GM21786 (cell line): ENCODE data around the gene ITGBL1.

Experiments
- ATAC-seq: cut with Tn5 transposase; IDR thresholded peaks from one replicate; pipeline ENCODE4 v1.9.1; 2021; ENCODE audit not compliant: unreplicated experiment

ITGBL1 gene

DNA sequence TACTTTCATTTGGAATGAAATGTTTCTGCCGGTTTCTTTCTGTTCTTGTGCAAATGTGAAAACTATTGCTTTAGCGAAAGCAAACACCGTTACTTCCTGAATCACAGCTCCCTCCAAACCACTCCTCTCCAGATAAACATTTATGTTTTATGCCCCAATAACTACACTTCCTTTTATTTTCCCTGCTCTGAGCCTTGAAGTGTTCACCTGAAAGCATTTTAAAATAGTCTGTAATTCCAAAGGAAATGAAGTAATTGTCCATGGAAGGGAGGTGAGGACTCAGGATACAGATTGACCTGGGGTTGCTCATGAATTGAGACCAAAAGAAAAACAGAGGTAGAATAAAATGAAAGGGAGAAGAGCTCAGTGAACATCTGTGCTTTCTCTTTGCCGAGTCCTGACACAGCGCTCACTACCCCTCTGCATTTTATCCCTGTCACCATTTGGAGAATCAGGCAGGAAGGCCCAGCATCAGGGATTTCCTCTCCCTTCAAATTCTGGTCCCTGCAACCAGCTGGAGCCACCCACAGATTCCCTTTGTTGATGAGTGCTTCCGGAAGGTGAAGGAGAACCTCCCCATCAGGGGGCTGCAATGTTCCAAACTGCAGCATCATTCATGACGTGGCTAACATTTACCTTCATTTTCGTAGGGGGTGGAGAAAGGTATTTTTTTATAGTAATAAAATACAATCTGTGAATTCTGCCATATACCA, 171.9 kb downstream of the ITGBL1 start:
- no peak for ATAC-seq

DNA sequence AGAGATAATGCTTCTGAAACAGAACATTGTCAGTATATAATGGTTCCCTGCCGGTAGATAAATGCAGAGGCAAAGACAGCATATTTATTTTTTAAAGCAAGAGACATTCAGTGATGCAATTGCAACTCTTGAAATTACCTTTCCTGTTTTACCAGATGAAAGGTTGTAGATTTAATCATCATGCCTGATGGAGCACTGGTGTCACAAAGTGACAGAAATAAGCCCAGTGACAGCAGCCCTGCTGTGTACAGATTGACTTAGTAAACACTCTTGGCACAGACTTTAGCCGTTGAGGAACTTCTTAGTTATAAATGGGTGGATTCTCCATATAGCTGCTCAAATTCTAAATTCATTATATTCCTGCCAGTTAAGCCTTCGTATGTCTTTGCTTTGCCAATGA, 172.5 kb downstream of the ITGBL1 start:
- no peak for ATAC-seq

DNA sequence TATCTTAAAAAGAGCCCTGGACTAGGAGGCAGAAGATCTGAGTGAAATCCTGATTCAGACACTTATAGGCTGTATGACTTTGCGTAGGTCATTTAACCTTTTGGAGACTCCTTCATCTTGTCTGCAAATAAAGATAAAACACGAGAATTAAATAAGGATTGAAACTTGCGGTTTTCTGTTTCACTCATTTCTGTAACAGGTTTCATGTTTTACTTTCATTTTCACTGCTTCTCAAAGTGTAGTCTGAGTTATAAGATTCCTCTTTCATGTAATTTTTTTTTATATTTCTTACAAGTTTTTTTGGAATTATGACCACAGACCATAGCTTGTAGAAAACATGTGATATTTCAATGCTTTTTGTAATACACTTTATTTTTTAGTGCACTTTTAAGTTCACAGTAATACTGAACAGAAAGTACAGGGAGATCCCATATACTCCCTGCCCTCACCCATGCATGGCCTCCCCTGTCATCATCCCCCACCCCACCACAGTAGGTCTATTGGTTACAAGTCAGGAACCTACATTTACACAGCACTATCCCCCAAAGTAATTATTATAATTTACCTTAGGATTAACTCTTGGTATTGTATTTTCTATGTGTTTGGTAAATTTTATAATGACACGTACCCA, 174.6 kb downstream of the ITGBL1 start:
- ATAC-seq = peak; percentile 92

DNA sequence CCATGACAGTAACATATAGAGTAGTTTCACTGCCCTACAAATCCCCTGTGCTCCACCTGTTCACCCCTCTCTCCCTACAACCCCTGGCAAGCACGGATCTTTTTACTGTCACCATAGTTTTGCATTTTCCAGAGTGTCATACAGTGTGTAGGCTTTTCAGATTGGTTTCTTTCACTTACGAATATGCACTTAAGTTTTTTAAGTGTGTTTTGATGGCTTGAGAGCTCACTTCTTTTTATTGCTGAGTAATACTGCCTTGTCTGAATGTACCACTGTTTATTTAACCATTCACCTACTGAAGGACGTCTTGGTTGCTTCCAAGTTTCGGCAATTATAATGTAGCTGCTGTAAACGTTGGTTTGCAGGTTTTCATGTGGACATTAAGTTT, 175.1 kb downstream of the ITGBL1 start:
- peak; percentile 23 for ATAC-seq

DNA sequence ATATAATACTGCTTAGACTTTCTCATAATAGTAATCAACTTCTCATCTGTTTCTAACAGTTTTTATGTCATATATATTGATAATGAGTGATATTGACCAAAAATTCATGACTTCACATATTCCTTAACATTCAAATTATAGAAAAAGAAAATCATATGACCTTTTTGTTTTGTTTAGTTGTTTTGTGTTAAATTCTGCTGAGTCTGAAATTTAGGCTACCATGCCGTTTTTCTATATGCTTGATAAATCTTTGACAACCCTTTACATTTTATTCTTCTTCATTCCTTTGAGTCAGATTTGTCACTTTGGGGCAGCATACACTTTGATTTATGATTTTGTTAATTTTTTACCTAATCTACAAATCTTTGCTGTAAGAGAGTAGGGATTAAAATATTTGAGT, 176.4 kb downstream of the ITGBL1 start:
- ATAC-seq = no peak

DNA sequence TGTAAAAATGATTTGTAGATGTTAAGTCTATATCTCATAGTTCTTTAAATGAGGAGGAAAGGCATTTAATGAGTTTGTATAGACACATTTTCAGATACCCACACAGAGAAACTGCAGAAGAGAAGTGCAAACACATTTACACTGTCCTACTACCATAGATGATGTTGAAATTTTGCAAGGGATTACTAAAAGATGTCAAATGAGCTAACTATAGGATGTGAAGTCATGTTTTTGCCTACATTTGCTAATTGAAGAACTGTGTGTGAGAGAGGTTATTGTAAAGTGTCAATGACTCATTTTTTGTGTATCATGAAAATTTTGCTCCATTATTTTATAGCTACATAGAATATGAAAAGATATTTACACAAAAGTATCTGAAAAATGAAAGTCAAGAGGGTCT, 178.9 kb downstream of the ITGBL1 start:
- ATAC-seq = no peak

DNA sequence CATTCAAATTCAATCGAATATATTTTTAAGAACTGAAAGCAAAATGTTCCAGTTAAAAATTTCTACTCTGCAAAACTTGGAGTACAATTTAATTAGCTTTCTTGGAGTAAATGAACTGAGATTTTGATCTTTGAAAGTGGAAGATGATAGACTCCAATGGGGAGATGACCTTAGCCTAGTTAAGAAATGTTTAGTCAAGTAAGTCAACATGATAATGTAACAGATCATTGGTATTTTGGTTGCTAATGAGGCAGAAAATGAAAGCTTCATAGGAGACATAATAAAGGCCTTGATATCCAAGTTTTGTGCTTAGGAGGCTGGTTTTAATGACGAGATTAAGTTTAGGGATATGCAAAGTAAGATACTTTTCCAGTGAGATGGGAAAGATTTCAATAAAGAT, 181.7 kb downstream of the ITGBL1 start:
- no peak for ATAC-seq

DNA sequence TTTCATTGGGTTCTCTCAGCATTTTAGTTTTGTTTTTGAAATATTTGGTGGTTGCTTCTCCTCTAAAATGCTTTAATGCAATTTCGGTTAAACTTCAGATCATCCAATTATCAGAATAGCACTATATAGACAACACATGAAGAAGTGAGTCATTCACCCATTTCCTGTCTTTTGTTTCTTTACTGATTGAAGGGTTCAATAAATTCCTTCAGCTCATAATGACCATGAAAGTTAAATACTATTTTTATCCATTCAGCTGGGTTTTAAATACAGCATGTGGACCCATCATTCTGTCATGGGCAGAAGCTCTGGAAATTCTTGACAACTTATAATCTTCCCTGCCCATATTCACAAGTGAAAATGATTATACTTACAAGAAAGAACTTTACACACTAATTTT, 187.2 kb downstream of the ITGBL1 start:
- no peak for ATAC-seq

DNA sequence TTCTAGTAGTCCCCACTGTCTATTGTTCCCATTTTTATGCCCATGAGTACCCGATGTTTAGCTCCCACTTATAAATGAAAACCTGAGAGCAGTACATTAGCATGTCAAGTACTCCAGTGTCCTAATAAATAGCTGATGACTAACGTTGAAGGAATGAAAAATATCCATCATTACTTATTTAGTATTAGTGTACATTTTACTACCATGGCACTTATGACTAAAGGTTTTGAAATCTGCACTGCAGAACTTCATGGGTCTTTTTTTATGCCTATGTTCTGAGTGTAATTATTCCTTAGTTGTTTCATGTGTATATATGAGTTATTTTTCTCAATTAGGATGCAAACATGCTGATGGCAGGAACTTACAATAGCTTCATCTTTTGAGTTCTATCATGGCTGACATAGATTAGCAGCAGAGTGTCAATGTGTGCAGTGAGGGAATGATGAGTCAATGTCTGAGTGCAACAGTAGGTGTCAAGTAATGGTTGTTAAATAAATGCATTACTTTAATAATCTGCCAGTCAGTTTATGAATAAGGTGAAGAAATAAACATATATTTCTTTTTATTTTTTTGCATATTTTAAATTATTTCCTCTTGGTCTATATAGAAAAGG, 188.4 kb downstream of the ITGBL1 start:
- ATAC-seq = no peak

DNA sequence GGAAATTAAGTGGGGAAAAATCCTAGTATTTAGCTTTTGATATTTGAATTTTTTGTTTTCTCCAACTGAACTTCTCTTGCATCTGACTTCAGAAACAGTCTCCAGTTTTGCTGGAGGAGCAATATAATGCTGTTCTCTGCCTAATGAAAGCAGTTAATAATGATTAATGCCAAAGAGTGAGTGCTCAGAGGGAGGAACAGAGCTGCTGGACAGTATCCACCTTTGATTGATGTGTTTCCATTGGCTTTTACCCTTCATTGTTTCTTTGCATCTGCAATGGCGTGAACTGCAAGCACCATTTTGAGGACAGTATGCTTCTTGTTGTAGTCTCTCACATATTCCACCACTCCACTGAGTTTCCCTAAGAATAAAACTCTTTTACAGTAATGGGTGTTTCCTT, 193.4 kb downstream of the ITGBL1 start:
- ATAC-seq = no peak

DNA sequence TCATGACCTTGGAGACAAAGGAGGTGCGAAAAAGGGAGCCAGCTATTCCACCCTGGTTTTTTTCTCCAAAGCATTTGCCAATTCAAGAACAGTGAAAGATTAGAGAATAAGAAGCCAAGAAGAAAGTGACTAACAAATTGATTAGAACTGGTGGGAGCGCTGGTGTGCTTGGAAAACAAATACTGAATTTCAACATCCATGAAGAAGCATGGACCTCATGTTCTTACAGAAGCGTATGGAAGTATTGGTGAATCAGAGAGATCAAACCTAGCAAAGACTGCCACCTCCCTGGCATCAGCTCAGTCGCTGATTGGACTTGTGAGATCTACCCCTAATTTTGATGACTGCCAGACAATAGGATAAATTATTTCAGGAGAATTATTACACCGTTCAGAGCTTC, 195.3 kb downstream of the ITGBL1 start:
- no peak for ATAC-seq

DNA sequence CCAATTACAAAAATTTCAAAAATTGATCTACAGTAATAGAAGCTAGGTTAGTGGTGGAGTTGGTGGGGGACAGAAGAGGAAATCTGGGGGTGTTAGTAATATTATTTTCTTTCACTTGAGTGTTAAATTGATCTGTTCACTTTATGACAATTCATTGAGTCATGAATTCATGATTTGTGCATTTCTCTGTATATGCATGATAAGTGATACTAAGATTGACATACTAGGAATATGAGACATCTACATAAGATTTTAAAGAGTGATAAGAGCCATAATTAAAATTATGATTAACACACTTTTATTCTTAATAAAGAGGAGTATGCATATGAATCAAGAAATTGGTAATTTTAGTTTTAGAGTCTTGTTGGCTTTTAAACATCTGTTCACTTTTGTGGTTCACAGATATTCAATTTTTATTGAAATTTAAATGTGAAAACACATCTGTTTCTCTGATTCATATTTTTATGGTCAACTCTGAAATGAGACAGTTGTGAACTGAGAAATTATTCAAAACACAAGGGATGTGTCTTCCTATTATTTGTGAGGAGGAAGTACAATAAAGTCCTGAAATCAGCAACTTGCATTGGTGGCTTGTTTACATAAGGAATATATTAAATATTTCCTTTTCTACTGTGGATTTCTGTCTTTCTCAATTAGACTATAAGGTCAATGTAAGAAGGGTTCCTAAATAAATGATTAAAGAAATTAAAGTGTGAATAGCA, 196.5 kb downstream of the ITGBL1 start:
- ATAC-seq = no peak

DNA sequence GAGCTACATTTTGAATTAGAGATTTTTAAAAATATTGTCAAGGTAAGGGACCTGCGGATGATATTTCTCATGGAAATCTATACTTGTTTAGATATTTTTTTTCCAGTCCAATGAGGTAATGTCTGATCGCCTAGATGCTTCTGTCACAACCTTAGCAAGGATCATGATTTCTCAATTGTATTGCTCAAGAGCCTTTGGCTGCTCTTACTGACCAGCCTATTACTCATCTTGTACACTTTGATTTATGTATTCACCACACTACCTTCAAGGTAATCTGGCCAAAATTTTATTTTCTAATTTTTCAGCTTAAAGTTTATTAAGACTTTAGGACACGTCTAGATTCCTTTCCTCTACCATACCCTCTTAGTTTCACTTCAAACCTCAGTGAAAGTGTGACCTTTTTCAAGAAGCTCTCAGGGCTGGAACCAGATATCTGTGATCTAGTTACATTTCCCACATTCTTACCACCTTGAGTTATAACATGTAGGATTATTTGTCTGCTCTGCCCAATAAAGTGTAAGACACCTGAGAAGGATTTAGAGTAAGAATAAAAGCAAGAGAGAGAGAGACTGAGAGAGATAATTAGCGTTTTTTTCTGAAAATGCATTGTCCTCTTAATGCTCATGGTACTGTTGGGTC, 197.1 kb downstream of the ITGBL1 start:
- no peak for ATAC-seq

DNA sequence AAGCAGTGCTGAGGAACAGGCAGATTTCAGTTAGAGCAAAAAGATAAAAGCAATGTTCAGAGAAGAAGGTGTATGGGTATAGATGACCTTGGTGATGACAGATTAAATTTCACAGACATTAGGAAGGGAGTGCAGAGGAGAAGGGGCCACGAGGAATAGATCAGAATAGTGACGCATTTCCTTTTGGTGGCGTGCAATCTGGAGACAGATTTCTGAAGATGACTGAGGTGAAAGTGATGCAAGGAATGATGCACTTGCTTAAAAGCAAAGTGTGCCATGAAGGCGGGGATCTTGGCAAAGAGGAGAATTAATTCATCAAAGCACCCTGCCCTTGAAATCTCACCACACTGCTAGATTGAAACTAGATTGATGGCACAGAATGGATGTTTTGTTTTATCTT, 202.4 kb downstream of the ITGBL1 start:
- no peak for ATAC-seq

DNA sequence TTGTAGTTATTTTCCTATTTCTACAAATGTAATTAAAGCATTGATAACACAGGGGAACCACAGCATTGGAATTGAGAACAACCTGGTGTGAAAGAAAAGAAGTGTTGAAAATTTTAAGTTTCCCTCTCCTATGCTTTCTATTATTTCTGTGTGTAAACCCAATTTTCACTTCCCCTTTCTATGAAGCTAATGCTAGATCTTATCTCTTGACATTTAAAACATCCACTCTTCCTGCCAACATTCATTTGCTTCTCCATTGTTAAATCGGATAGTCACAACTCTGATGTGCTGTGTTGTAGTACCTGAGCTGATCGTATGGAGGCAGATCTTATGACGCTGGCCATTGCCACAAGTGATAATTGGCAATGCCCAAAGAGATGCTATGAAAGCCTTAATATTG, 203.0 kb downstream of the ITGBL1 start:
- peak; percentile 74 for ATAC-seq

DNA sequence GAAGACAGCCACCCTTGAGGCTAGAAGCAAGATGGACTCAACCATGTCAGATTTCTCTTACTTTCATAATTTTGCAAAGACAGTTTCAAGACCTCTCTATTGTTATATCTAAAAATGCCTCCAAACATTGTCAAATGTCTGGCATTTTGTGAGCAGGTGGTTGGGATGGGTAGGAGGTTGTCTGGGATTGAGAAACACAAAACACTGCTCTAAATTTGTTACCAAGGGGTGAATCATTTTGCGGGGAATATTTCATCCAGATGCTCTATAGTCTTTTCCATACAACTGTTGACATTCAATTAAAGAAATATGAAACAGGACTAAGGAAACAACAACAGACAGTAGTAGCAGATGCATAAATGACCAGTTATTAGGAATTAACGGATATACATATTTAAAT, 208.2 kb downstream of the ITGBL1 start:
- no peak for ATAC-seq

DNA sequence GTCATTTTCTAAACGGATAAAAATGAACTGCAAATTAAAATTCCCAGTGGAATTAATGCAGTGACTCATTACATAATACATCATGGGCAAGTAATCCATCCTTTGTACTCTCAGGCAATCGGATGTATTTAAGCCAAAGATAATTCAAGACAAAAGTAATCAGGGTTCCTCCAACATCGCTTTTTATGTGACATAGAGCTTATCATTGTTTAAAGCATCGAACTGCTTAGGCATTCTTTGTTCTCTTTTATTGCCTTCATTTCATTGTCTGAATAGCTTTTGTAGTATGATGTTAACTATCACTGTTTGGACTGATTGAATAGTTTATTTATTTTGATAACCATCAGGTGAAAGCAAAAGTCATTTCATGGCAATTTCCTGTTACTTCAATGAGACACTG, 209.4 kb downstream of the ITGBL1 start:
- ATAC-seq = no peak

DNA sequence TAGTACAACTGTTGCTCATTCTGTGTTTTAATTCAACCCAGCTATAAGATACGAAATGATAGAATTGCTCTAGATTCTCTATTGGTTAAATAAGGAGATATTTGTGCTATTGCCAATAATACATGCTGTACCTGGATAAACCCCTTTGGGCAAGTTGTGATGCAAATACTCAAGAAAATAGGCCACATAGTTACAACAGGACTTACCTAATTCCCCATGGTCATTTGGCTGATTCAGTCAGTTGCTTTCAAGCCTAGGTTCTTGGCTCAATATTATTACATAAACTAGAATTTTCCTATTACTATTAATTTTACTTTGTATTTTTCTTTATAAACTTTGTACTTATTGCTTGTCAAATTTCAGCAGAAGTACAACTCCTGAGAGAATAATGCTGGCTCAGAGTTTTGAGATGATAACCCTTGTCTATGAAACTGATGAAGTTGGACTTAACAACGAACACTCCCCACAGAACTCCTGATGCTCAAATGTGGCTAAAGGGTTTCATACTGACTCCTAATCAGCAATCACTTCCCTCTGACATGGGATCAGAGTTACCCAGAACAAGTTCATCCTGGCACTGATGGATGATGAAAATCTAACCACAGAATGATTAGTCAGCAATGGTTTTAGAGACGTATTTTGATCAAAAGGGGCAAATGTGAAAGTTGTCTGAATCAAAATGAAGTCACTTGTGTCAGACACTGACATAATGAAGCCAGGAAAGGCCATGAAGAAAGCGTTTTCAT, 221.1 kb downstream of the ITGBL1 start:
- ATAC-seq = no peak

DNA sequence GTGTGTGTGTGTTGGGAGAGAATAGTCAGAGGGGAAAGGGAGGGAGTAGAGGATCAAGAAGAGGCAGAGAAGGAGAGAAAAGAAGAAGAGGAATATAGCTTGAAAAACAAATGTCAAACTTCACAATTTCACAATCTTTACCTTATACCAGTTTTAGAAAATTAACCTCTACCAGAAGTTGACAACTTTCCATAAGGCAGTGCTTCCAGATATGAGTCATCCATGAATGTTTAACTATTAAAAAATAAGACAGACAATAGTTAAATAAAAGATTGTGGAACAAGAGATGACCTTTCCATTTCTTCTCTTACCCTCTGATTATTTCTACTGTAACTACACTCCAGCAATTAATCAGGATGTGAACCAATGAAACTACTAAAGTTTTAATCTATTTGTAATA, 229.4 kb downstream of the ITGBL1 start:
- ATAC-seq = no peak

DNA sequence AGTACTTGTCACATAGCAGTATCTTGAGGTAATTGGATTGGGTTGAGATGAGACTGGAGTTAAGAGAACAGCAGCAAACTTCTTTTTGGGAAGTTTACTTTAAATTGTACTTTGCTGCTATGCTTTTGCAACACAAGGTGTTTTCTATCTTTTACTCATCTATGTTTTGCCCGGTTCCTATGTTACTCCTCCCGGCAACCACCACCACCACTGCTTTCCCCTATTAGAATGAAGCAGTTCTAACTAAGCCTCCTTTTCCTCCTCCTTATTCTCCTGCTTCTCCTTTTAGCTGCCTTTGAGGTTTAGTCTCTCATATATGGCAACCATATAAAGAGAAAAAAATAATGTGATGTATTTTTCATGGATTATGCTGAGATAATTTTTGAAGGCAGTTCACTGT, 233.5 kb downstream of the ITGBL1 start:
- ATAC-seq = no peak

DNA sequence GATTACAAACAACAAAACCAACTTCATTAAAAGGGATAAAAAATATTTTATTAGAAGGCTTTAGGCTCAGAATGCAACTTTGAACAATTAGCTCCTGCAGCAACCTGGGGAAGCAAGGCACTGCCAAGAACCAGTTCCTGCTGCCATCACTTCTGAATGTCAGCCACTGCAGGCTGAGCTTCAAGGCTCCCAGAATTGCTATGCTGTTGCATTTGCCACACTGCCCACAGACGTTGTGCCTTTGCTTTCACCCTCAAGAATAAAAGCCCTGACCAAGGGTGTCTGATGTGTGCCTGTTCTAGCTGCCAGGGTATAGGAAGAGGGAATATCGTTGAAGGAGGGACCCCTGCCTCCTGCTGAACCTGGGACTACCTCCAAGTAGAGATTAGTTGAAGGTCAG, 238.4 kb downstream of the ITGBL1 start:
- no peak for ATAC-seq
